GM11168 (cell line): Measurements from ENCODE around the gene SLC25A45.

Source experiments
- in situ Hi-C: fragments of 300-500 bp; cut with MboI; formaldehyde crosslinking; loops from one replicate; pipeline ENCODE4 v1.12.0; 2022; ENCODE audit warnings: low sequenced_read_pairs; ENCODE audit not compliant: unreplicated experiment

Gene SLC25A45

GRCh38 chr11:65410936-65411680 is 28.7 kb upstream of the SLC25A45 start:
- in situ Hi-C loops = no loop called here

GRCh38 chr11:65404638-65405339 is 22.3 kb upstream of the SLC25A45 start:
- in situ Hi-C loops = no loop called here

- in situ Hi-C loops = no loop called here
Measured at GRCh38 chr11:65404210-65404609, 21.8 kb upstream of the SLC25A45 start.

GRCh38 chr11:65403607-65404121 is 21.2 kb upstream of the SLC25A45 start:
- in situ Hi-C loops = no loop called here

DNA sequence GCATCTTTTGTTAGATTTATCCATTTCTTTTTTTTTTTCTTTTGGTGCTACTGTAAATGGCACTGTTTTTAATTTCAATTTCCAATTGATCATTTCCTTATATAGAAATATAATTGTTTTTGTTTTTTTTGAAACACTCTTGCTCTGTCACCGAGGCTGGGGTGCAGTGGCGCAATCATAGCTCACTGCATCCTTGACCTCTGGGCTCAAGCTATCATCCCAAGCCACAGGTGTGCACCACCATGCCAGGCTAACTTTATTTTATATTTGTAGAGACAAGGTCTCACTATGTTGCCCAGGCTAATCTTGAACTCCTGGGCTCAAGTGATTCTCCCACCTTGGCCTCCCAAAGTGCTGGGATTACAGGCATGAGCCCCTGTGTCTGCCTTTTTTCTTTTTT is 20.3 kb upstream of the SLC25A45 start:
- in situ Hi-C loops = no loop called here

GRCh38 chr11:65401803-65402248 is 19.4 kb upstream of the SLC25A45 start:
- in situ Hi-C loops = no loop called here

DNA sequence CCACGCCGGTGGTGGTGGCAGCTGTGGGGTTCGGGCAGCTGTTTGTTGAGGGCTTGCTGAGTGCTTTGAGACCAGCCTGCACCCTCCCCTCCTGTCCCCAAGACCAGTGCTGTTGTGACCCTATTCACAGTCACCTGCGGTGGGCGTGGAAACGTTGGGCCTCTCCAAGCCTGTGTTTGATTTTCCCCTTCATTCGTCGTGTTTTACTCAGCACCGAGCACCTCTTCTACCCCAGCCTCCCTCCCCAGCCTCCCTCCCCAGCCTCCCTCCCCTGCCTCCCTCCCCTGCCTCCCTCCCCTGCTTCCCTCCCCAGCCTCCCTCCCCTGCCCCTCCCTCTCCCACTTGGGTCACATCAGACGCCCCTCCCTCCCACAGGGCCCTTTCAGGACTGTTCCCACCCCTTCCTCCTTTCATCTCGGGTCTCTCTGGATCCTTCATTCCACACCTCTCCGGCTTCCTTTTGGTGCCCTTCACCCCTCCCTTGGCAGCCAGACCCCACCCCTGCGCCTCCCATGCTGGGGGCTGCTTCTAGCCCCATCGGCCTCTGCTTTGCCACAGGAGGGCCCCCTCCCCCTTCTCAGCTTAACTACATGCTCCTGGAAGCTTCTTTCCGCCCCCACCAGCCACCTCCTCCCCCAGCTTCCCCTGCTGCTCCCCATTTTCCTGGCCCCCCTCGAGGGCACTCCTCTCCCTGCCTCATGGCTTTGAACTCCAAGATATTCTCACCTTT is 18.8 kb upstream of the SLC25A45 start:
- in situ Hi-C loops = no loop called here

DNA sequence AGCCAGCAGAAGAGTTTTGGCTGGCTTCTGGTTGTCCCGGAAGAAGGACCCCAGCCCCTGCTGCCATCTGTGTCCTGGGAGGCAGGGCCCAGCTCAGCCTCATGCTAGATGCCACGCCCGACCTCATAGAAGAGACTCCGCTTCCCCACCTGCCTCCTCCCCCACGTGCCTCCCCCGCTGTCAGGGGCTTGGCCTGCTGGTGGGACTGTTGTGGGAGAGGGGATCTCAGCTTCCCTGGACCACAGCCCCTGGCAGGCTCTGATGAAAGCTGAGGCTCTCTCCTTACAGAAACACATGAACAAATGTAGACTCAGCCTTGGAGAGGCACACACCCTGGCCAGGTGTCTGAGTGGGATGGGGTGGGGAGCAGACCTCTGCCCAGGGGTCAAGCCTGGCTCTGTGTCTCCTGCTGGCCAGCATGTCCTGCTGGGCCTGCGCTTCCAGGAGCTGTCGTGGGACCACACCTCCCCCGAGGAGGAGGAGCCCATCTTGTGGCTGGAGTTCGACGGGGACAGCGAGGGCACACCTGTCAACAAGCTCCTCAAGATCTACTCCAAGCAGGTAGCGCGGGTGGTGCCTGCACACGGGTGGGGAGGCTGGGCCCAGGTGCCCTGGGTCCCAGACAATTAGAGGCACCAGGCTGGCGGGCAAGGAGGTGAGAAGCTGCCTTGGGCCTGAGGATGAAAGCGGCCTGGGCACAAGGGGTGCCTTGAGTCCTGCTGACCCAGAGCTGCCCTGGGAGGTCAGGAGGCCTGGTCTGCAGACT is 18.0 kb upstream of the SLC25A45 start:
- in situ Hi-C loops = no loop called here

- in situ Hi-C loops = no loop called here
Measured at GRCh38 chr11:65399845-65400244, 17.4 kb upstream of the SLC25A45 start.

GRCh38 chr11:65399249-65399648 is 16.8 kb upstream of the SLC25A45 start:
- in situ Hi-C loops = no loop called here

GRCh38 chr11:65398362-65398910 is 16.0 kb upstream of the SLC25A45 start:
- in situ Hi-C loops = no loop called here

DNA sequence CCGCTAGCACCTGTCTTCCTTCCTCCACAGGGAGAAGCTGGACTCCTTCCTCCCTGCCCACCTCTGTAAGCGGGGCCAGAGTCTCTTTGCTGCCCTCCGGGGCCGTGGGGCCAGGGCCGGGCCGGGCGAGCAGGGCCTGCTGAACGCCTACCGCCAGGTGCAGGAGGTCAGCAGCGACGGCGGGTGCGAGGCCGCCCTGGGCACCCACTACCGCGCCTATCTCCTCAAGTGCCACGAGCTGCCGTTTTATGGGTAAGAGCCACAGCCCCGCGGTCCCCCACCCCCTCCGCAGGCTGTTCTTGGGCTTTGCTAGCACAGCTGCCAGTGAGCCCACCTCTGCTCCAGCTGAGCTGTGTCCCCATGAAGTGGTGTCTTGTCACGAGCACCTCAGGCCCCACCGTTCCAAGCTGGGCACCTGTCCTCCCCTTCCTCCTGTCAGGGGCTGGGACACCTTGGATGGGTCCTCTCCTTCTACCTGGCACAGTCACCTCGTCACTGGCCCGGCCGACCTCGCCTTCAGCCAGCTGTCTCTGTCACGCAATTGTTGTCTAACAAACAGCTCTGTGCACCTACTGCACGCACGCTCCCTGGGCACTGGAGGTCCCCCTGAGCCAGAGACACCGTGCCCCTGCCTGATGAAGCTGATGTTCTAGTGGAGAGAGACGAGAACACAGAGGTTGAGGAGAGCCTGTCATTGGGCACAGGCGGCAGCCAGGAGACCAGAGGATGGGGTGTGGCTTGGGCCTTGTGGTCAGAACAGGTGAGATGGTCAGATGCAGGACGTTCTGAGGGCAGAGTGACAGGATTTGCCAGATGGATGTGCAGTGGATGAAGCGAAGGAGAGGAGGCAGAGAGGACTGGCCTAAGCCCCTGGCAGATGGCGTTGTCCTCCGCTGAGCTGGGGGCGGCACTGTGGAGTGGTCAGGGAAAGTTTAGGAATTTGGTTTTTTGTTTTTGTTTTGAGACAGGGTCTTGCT is 14.6 kb upstream of the SLC25A45 start:
- in situ Hi-C loops = no loop called here

DNA sequence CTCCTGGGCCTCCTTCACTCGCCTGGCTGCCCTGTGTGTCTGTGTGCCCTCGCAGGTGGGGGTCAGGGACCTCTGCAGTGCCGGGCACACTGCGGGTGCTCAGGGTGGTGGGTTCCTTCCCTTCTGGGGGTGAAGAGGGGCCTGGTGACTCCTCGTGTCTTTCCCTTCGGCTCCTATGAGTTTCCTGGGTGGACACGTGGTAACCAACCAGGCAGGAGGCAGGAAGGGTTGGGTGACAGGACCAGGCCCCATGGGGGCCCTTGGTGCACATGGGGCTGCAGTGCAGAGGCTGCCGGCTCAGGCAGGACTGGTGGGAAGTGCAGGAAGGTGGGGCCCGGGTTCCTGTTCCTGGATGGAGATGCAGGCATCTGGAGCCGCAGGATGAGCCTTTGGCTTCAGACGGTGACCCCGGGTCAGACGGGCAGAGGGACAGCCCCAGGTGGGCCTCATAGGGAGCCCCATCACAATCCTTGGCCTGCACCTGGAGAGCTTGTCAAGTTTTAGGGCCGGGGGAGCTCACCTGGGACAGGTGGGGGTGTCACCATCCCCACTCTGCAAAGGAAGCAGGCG is 13.6 kb upstream of the SLC25A45 start:
- in situ Hi-C loops = no loop called here

- in situ Hi-C loops = no loop called here
Measured at GRCh38 chr11:65394125-65394536, 11.7 kb upstream of the SLC25A45 start.

DNA sequence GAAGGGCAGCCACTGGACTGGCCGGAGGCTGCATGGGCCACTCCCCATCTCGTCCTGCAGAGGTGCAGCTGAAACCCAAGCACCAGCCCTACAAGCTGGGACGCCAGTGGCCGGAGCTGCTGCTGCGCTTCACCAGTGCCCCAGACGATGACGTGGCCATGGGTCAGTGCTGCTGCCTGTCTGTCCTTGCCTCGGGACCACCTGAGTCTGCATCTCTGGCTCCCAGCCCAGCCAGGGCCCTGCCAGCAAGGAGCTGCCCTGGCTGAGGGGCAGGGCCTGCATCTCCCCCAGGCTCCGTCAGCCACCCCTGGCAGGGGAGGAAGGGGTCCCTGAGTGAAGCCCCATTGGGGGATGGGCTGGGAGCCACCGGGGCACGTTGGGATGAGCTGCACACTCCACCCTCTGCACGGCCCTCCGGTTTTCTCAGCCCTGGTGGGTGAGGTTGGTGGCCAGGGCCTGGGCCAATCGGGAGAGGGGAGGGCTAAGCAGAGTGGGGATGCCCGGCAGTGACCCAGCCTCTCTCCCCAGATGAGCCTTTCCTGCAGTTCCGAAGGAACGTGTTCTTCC is 11.2 kb upstream of the SLC25A45 start:
- in situ Hi-C loops = no loop called here

DNA sequence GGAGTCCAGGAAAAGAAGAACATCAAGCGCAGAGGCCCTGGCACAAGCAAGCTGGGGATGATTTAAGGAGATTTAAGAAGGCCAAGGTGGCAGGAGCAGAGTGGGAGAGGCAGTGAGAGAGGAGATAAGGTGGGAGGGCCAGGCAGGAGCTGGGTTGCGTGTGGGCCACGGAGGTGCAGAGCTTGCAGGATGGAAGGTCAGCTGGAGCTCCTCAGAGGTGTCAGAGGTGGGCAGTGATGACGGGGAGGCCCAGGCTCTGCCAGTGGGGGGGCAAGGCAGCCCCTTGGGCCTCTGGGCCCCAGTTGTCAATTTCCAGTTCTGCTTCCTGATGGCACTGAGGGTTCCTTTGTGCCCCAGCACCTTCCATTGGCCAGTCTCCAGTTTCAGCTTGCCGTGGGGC is 10.5 kb upstream of the SLC25A45 start:
- in situ Hi-C loops = no loop called here

DNA sequence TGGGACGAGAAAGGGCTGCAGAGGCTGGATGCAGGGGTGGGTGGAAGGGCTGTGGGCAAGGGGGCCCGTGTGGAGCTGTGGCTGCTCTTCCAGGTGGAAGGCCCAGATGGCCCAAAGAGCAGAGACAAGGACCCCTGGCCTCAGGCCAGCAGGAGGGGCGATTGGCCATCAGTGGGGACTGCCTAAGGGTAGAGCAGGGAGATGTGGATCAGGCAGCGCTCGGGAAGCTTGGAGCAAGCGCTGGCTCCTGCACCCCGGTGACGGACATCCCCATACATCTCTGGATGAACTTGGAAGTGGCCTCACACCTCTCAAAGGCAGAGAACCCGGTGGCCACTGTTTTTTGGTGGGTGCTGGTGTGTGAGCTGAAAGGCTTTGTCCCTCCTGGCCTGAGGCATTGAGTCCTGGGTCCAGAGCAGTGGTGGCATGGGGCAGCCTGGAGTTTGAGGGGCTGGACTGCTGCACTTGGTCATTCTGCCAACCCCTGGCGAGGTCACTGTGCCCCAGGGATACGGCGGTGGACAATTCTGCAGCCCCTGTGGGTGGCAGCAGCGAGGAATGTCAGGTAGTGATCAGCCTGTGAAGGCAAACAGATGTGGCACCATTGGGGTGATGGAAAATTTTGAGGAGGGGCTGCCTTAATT is 9.9 kb upstream of the SLC25A45 start:
- in situ Hi-C loops = no loop called here

DNA sequence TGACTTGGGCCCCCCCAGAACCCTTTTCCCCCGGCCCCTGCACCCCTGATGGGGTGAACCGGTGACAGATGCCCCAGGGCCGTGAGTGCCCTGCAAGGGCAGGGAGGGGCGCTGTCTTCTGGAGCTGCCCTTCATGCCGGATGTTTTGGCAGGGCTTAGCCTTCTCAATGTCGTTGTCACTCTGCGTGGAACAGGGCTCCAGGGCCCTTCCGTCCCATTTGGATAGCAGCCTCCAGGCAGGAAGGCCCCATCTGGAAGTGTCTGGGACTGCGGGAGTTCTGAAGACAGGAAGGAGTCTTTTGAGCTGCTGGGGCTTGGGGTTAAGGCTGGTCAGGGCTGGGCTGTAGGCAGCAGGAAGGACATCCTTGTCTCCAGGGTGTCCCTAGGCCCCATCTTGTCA is 8.6 kb upstream of the SLC25A45 start:
- in situ Hi-C loops = no loop called here
